HepG2 (cell line): Measurements from ENCODE around the gene BUB1. TPM values are rescaled to one million over a fixed set of nuclear protein-coding genes. Genes with fewer than 3 reads are reported as not detected.

Source experiments
- ATAC-seq: fragments of 200-7000 bp; cut with Tn5 transposase; 3 replicates; pipeline ENCODE4 v1.9.1; 2020; ENCODE audit warnings: mild to moderate bottlenecking, moderate library complexity
- BruUV-seq: library from RNA; stranded (reverse); fragments of 400-500 nt; replicated peaks from 2 replicates; lab custom pipeline; 2021; lab: Mats Ljungman, UMichigan
- CTCF ChIA-PET: fragments of 300-600 bp; formaldehyde crosslinking; extraction: SDS; loops from one replicate; lab custom pipeline; 2021; ENCODE audit warnings: low total read pairs, inconsistent platforms, low intra/inter-chr PET ratio; lab: Yijun Ruan, JAX
- POLR2A ChIA-PET: fragments of 350-600 bp; sonication (Branson Sonifier 250); formaldehyde crosslinking; loops from one replicate; lab custom pipeline; 2020; ENCODE audit warnings: antibody characterized with exemption, inconsistent platforms; lab: Yijun Ruan, JAX
- DNase-seq: peaks from one replicate; pipeline ENCODE4 v3.0.0-alpha.2; 2015; ENCODE audit warnings: low spot score
- FAIRE-seq: peaks from 3 replicates; lab custom pipeline; 2011; peaks lifted over from hg19 to GRCh38; lab: Jason Lieb, UNC
- H2AFZ ChIP-seq: one replicate; pipeline ENCODE4 v1.6.1; 2011; ENCODE audit warnings: low read length, inconsistent platforms
- H3K27ac ChIP-seq: fragments of 300-600 bp; 3 replicates; pipeline ENCODE4 v1.8.0; 2011; ENCODE audit warnings: mixed run types, mild to moderate bottlenecking, mixed read lengths, low read length, inconsistent platforms; ENCODE audit not compliant: insufficient read depth; ENCODE audit errors: extremely low read length
- H3K27me3 ChIP-seq, 2 experiments: fragments of 200-600 bp in 1 of 2; 2 replicates in 1 of 2; 3 replicates in 1 of 2; pipeline versions ENCODE4 v1.6.0 to v1.8.0; 2011; ENCODE audit warnings: low read length in 2 of 2, mild to moderate bottlenecking in 2 of 2, moderate library complexity in 2 of 2, inconsistent platforms in 1 of 2; ENCODE audit not compliant: insufficient read depth in 2 of 2, control insufficient read depth in 1 of 2
- H3K36me3 ChIP-seq, 2 experiments: fragments of 200-600 bp in 1 of 2; replicated peaks in 1 of 2; 2 replicates in 1 of 2; 3 replicates in 1 of 2; pipeline versions ENCODE4 v1.5.1 to v1.8.0; 2011; ENCODE audit warnings: low read length in 2 of 2, inconsistent platforms in 1 of 2; ENCODE audit not compliant: insufficient read depth in 2 of 2, control insufficient read depth in 1 of 2
- H3K4me1 ChIP-seq: 2 replicates; pipeline ENCODE4 v1.5.1; 2012; ENCODE audit warnings: low read length, inconsistent platforms; ENCODE audit not compliant: insufficient read depth
- H3K4me2 ChIP-seq: 2 replicates; pipeline ENCODE4 v1.6.0; 2011; ENCODE audit warnings: low read depth, low read length, inconsistent platforms
- H3K4me3 ChIP-seq, 3 experiments: fragments of 200-600 bp in 1 of 3; sonication (generic), shearing (Covaris generic) in 1 of 3; replicated peaks in 1 of 3; 2 replicates each; pipeline ENCODE4 v1.5.1; 2011 to 2016; ENCODE audit warnings: low read length in 3 of 3, inconsistent platforms in 2 of 3, low read depth in 2 of 3, mild to moderate bottlenecking in 2 of 3, control low read depth in 1 of 3, mixed read lengths in 1 of 3; ENCODE audit not compliant: insufficient read depth in 1 of 3
- H3K79me2 ChIP-seq: one replicate; pipeline ENCODE4 v1.6.1; 2011; ENCODE audit warnings: low read length, inconsistent platforms; ENCODE audit not compliant: insufficient read depth
- H3K9ac ChIP-seq: 2 replicates; pipeline ENCODE4 v1.6.0; 2011; ENCODE audit warnings: mild to moderate bottlenecking, low read depth, low read length, inconsistent platforms; ENCODE audit not compliant: insufficient read depth
- H3K9me3 ChIP-seq: 2 replicates; pipeline ENCODE4 v1.5.1; 2012; ENCODE audit warnings: mild to moderate bottlenecking, low read length
- H4K20me1 ChIP-seq: 2 replicates; pipeline ENCODE4 v1.6.0; 2011; ENCODE audit warnings: inconsistent platforms, mild to moderate bottlenecking, low read length, moderate library complexity; ENCODE audit not compliant: insufficient read depth
- FOXM1 ChIP-seq: sonication (generic); formaldehyde crosslinking; IDR thresholded peaks from 2 replicates; pipeline ENCODE4 v1.5.0; 2020; ENCODE audit warnings: missing genetic modification reagents
- GLI4 ChIP-seq: sonication (generic); formaldehyde crosslinking; IDR thresholded peaks from 2 replicates; pipeline ENCODE4 v1.5.1; 2020; ENCODE audit warnings: missing genetic modification reagents, mild to moderate bottlenecking, moderate library complexity, borderline replicate concordance
- SAP130 ChIP-seq: IDR thresholded peaks from 2 replicates; pipeline ENCODE4 v1.6.1; 2016; ENCODE audit warnings: low read depth
- SMC3 ChIP-seq: IDR thresholded peaks from 2 replicates; pipeline ENCODE4 v1.6.1; 2011; ENCODE audit warnings: low read length, improper control_type of control experiment
- TGIF2 ChIP-seq: IDR thresholded peaks from 2 replicates; pipeline ENCODE4 v1.6.1; 2016; ENCODE audit warnings: control low read depth, missing compliant biosample characterization
- ZC3H4 ChIP-seq: sonication (generic); formaldehyde crosslinking; IDR thresholded peaks from 2 replicates; pipeline ENCODE4 v1.4.0; 2020; ENCODE audit warnings: missing genetic modification reagents, borderline replicate concordance
- ZFX ChIP-seq: sonication (generic); formaldehyde crosslinking; IDR thresholded peaks from 2 replicates; pipeline ENCODE4 v1.4.0; 2020; ENCODE audit warnings: mild to moderate bottlenecking, low read depth, missing genetic modification reagents, moderate library complexity
- ZNF232 ChIP-seq: sonication (generic); formaldehyde crosslinking; IDR thresholded peaks from 2 replicates; pipeline ENCODE4 v1.4.0; 2020; ENCODE audit warnings: missing genetic modification reagents, borderline replicate concordance
- ZNF326 ChIP-seq: sonication (generic); formaldehyde crosslinking; IDR thresholded peaks from 2 replicates; pipeline ENCODE4 v1.4.0; 2020; ENCODE audit warnings: missing genetic modification reagents, borderline replicate concordance
- ZNF510 ChIP-seq: sonication (generic); formaldehyde crosslinking; IDR thresholded peaks from 2 replicates; pipeline ENCODE4 v1.4.0; 2020; ENCODE audit warnings: low read depth, mild to moderate bottlenecking, missing genetic modification reagents
- ZNF543 ChIP-seq: sonication (generic); formaldehyde crosslinking; IDR thresholded peaks from 2 replicates; pipeline ENCODE4 v1.4.0; 2020; ENCODE audit warnings: mild to moderate bottlenecking, missing genetic modification reagents
- ZNF562 ChIP-seq: sonication (generic); formaldehyde crosslinking; IDR thresholded peaks from 2 replicates; pipeline ENCODE4 v1.8.0; 2022; ENCODE audit warnings: missing genetic modification reagents, borderline replicate concordance
- WGBS: methylation state at CpG from one replicate; pipeline ENCODE4 v1.1.6; 2017; ENCODE audit warnings: low lambda C conversion rate; 5-methylcytosine and 5-hydroxymethylcytosine counted together
- in situ Hi-C: cut with HindIII; loops from 2 replicates; pipeline ENCODE4 v1.10.0; 2017; ENCODE audit warnings: low pct_unique_long_range_greater_than_20kb; ENCODE audit not compliant: extremely low pct_ligation_motif_present
- intact Hi-C: fragments of 100-400 bp; cut with micrococcal nuclease; formaldehyde crosslinking; loops from one replicate; pipeline ENCODE4 v1.10.0; 2022; ENCODE audit not compliant: unreplicated experiment
- polyA plus RNA-seq, 8 experiments: library from polyadenylated mRNA; depleted of rRNA in 3 of 8; stranded (reverse) in 7 of 8; unstranded in 1 of 8; fragments of >200 nt; fragmentation: Illumina TruSeq in 4 of 8; extraction: Trizol in 4 of 8; gene quantifications; 2 replicates each; pipeline versions ENCODE4 v1.2.1 to v1.2.3, GENCODE V29; 2011 to 2016; ENCODE audit warnings: low read depth in 4 of 8, missing spikeins in 1 of 8, mixed read lengths in 1 of 8; ENCODE audit not compliant: insufficient read depth in 1 of 8
- total RNA-seq, 5 experiments: library from RNA; depleted of rRNA; stranded (reverse); fragments of >200 nt; fragmentation: Illumina TruSeq; extraction: Trizol; gene quantifications; 2 replicates each; pipeline ENCODE4 v1.2.3, GENCODE V29; 2016; ENCODE audit warnings: low read depth in 1 of 5
- TF ChIP-seq, protein P1 (sequence below): sonication (generic); formaldehyde crosslinking; conservative IDR thresholded peaks from 2 replicates; pipeline ENCODE4 v1.4.0; 2020; ENCODE audit warnings: missing genetic modification reagents
- TF ChIP-seq, protein P2 (sequence below): sonication (generic); formaldehyde crosslinking; IDR thresholded peaks from 2 replicates; pipeline ENCODE4 v1.4.0; 2020; ENCODE audit warnings: mild to moderate bottlenecking, missing genetic modification reagents
- TF ChIP-seq, protein P3 (sequence below): sonication (generic); formaldehyde crosslinking; IDR thresholded peaks from 2 replicates; pipeline ENCODE4 v1.4.0; 2020; ENCODE audit warnings: missing genetic modification reagents

Gene BUB1
- total and polyA plus RNA-seq, 2 of the 13 experiments (the other 11 are each of a cell fraction or from before 2014, with no cell fraction given) = 27.8 to 52.6 TPM

DNA sequence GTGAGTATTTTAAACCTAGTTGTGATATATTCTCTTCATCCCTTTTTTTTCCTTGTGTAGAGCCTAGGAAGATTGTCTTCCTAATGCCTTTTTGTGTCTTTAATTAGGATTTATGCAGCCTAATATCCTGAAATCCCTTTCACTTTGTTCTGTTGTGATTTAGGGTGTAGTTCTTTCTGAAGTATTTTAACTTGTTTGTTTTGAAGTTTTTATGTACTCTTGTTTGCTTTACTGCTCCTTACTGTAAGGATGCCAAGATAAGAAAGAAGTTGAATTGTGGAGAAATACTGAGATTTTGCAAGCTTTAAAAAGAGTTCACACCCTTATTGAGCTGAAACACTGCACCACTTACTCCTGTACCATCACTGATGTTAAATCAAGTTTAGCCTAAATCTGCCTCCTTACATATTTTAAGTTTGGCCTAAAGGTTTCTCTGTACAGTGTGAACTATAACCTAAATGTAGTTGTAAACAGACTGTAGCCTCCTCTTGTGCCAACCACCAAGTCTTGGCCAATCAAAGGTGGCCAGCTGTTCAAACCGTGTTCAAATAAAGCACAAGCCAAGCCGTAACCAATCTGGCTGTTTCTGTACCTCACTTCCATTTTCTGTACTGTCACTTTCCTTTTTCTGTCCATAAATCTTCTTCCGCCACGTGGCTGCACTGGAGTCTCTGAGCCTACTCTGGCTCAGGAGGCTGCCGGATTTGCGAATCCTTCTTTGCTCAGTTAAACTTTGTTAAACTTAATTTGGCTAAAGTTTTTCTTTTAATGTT lies 36.8 kb upstream of the BUB1 start:
- H3K27ac ChIP-seq = no peak overlapping the region
- H3K4me3 ChIP-seq = no peak overlapping the region
- H4K20me1 ChIP-seq = no peaks in the 10 kb centered on the region
- no peak overlapping the region for H3K9ac ChIP-seq
- intact Hi-C loops = no loop called here
- POLR2A ChIA-PET = no interaction called here
- H3K4me2 ChIP-seq = no peak overlapping the region
- DNase-seq = no peak
- no peak for TF ChIP-seq TGIF2 (CRISPR knock-in tag)
- no peak for TF ChIP-seq SAP130 (CRISPR knock-in tag)
- TF ChIP-seq SMC3 = no peak
- no peak for TF ChIP-seq ZNF543 (CRISPR knock-in tag)
- TF ChIP-seq, protein P1, sequence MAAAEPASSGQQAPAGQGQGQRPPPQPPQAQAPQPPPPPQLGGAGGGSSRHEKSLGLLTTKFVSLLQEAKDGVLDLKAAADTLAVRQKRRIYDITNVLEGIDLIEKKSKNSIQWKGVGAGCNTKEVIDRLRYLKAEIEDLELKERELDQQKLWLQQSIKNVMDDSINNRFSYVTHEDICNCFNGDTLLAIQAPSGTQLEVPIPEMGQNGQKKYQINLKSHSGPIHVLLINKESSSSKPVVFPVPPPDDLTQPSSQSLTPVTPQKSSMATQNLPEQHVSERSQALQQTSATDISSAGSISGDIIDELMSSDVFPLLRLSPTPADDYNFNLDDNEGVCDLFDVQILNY = no peak
- TF ChIP-seq ZNF562 (CRISPR knock-in tag) = no peak
- no peak for TF ChIP-seq GLI4
- TF ChIP-seq ZNF510 (CRISPR knock-in tag) = no peak
- TF ChIP-seq ZFX (CRISPR knock-in tag) = no peak
- no peak for TF ChIP-seq ZNF232 (CRISPR knock-in tag)
- TF ChIP-seq, protein P2, sequence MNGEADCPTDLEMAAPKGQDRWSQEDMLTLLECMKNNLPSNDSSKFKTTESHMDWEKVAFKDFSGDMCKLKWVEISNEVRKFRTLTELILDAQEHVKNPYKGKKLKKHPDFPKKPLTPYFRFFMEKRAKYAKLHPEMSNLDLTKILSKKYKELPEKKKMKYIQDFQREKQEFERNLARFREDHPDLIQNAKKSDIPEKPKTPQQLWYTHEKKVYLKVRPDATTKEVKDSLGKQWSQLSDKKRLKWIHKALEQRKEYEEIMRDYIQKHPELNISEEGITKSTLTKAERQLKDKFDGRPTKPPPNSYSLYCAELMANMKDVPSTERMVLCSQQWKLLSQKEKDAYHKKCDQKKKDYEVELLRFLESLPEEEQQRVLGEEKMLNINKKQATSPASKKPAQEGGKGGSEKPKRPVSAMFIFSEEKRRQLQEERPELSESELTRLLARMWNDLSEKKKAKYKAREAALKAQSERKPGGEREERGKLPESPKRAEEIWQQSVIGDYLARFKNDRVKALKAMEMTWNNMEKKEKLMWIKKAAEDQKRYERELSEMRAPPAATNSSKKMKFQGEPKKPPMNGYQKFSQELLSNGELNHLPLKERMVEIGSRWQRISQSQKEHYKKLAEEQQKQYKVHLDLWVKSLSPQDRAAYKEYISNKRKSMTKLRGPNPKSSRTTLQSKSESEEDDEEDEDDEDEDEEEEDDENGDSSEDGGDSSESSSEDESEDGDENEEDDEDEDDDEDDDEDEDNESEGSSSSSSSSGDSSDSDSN (CRISPR knock-in tag) = no peak
- no peak for TF ChIP-seq FOXM1
- no peak for TF ChIP-seq ZC3H4 (CRISPR knock-in tag)
- TF ChIP-seq, protein P3, sequence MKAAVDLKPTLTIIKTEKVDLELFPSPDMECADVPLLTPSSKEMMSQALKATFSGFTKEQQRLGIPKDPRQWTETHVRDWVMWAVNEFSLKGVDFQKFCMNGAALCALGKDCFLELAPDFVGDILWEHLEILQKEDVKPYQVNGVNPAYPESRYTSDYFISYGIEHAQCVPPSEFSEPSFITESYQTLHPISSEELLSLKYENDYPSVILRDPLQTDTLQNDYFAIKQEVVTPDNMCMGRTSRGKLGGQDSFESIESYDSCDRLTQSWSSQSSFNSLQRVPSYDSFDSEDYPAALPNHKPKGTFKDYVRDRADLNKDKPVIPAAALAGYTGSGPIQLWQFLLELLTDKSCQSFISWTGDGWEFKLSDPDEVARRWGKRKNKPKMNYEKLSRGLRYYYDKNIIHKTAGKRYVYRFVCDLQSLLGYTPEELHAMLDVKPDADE (CRISPR knock-in tag) = no peak
- no peak for TF ChIP-seq ZNF326
- TF ChIP-seq, all 625 proteins: peak for 0
- in situ Hi-C loops = no loop called here
- peaks cover 8 to 28% of the 10 kb centered on the region in 2 experiments for H3K27me3 ChIP-seq
- 49% methylated on average over 6 of the region's 6 CpGs for WGBS
- H3K4me1 ChIP-seq = no peaks in the 10 kb centered on the region
- ATAC-seq (no peak), FAIRE-seq (no peak)
- CTCF ChIA-PET = no interaction called here
- no peak overlapping the region for H2AFZ ChIP-seq
- H3K79me2 ChIP-seq = no peaks in the 10 kb centered on the region
- no TSS peak for BruUV-seq
- H3K9me3 ChIP-seq = no peaks in the 10 kb centered on the region
- no peaks in the 10 kb centered on the region for H3K36me3 ChIP-seq
